OCI-LY7 (cell line): ENCODE data around the gene RNF215.

Experiments
- EZH2phosphoT487 ChIP-seq: fragments of 200-600 bp; sonication (generic); IDR thresholded peaks from 2 replicates; pipeline ENCODE4 v1.6.1; 2018; ENCODE audit warnings: low read depth, borderline replicate concordance, mild to moderate bottlenecking, mixed run types, antibody characterized with exemption, low read length, moderate library complexity, mixed read lengths
- TF ChIP-seq, protein P1 (sequence below): fragments of 200-600 bp; sonication (generic); conservative IDR thresholded peaks from 2 replicates; pipeline ENCODE4 v1.5.1; 2014; ENCODE audit warnings: mild to moderate bottlenecking, antibody characterized with exemption, low read length, moderate library complexity, mixed read lengths

DNA sequence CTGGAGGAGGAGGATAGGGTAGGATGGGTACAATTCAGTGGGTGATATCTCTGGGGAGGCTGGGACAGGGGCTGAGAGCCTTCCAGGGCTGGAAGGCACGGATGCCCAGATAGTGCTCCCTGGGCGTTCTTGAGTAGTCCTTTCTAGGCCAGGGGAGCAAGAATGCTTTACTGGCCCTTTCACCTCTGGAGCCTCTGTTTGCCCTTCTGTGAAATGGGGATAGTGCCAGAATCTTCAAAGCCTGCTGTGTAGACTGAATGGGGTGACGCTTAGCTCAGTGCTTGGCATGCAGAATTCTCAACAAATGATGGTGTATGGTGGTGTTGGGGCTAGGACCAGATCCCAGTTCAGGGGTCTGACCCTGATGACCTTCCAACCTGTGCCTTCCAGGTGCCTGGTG lies 46.0 kb upstream of the RNF215 start:
- TF ChIP-seq, protein P1, sequence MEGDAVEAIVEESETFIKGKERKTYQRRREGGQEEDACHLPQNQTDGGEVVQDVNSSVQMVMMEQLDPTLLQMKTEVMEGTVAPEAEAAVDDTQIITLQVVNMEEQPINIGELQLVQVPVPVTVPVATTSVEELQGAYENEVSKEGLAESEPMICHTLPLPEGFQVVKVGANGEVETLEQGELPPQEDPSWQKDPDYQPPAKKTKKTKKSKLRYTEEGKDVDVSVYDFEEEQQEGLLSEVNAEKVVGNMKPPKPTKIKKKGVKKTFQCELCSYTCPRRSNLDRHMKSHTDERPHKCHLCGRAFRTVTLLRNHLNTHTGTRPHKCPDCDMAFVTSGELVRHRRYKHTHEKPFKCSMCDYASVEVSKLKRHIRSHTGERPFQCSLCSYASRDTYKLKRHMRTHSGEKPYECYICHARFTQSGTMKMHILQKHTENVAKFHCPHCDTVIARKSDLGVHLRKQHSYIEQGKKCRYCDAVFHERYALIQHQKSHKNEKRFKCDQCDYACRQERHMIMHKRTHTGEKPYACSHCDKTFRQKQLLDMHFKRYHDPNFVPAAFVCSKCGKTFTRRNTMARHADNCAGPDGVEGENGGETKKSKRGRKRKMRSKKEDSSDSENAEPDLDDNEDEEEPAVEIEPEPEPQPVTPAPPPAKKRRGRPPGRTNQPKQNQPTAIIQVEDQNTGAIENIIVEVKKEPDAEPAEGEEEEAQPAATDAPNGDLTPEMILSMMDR = no peak
- no peak for TF ChIP-seq EZH2phosphoT487
